Stimulated activated CD4-positive, alpha-beta T cell treated with anti-CD3 and anti-CD28 coated beads, Interleukin-2, amount 100 ng/mL, for 4 hours (primary cell): ENCODE results near the gene VPS4A.
"Not testable (repeated sequence)": the region's sequence is repeated elsewhere in the genome, so short reads cannot be mapped to it uniquely, and the experiment has no call there.

Experiments
- DNase-seq: peaks from one replicate; pipeline ENCODE4 v3.0.0-alpha.2; 2020; ENCODE audit warnings: low read depth

Gene VPS4A

DNA sequence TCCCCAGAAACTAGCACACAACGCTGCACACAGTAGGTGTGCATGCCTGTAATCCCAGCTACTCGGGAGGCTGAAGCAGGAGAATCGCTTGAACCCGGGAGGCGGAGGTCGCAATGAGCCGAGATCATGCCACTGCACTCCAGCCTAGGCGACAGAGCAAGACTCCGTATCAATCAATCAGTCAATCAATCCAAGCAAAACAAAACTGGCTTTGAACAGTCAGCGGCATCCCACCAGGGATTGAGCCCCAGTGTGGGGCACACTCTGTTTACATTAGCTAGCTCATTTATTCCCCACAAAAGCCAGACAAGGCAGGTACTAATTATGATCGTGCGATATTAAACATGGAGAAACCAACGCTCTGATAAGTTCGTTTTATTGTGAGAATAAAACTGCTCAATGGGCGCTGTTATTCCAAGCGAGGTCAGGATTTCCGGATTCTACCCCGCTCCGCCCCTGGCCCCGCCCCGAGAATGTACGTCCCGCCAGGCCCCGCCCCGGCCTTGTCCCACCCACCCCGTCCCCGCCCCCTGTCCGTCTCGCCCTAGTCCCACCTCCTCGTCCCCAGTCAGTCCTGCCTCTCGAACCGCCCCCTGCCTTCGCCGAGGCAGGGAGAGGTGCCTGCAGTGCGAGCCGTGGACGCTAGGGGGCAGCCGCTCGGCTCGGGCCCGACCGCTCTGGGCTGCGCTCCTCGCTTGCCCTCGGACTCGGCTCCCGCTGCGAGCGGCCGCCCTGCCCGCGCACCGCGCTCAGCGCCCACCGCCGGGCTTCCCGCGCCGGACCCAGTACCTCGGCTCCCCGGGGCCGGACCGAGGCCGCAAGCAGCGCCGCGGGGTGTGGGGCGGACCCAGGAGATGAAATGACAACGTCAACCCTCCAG is at the start of gene VPS4A:
Gene VPS4A, plus strand, starts transcription at position 698 of the 880 bp plus-strand sequence. Its CDS starts 162 bp downstream, at position 860.
- DNase-seq, result peak; percentile 96

DNA sequence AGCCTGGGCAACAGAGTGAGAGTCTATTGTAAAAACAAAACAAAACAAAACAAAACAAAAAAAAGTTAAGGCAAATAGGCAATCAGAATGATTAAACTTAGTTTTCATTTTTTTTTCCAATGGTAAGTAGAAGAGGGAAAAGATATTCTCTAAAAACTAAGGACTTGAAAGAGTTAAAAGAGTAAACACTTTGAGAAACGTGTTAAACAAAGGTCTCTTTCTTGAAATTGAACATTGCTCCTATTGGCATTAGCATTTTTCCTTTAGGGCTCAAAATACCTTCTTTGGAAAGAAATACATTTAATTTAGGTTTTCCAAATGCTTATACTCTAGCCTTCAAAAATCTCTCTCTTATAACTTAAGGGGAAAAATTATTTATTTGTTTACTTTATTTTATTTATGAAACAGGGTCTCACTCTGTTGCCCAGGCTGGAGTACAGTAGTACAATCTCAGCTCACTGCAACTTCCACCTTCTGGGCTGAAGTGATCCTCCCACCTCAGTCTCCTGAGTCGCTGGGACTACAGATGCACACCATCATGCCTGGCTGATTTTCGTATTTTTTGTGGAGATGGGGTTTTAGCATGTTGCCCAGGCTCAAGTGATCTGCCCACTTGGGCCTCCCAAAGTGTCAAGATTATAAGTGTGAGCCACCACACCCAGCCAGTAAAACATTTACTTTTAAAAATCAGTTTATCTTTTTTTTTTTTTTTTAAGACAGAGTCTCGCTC is 44.7 kb upstream of the VPS4A start:
- no peak for DNase-seq

DNA sequence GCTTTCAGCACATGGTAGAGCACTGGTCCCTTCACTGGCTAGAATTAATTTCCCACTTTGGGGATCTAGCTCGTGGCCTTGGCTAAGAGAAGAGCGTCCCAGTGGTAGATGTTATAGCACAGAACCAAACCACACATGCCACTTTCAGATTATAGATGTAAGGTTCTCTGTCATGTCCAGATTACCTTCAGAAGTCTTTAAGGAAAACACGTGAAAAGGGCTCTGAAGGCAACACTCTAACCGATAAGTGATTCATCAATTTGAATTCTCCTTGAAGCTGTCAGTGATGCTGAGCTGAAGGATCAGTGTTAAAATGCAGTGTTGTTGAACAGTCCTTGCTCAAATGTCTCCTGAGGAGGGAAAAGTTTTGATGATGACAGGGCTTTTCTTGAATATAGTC is 43.5 kb upstream of the VPS4A start:
- no peak for DNase-seq

DNA sequence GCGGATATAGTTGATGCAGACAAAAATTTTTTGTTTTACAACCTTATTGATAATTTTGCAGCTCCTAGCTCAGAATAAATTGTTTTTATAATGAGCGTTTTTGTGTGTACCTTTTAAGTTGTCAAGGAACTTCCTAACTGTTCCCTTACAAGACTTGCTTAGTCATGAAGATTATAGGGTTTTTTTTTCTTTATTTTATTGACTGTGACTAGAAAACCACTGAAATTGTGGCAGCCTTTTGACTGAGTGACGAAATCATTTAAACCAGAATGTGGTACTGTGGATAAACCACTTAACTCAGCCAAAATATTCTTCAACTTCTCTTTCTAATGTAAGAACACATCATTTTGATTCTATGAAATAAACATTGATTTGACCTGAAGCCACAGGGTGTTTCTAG is 40.8 kb upstream of the VPS4A start:
- DNase-seq, result no peak

DNA sequence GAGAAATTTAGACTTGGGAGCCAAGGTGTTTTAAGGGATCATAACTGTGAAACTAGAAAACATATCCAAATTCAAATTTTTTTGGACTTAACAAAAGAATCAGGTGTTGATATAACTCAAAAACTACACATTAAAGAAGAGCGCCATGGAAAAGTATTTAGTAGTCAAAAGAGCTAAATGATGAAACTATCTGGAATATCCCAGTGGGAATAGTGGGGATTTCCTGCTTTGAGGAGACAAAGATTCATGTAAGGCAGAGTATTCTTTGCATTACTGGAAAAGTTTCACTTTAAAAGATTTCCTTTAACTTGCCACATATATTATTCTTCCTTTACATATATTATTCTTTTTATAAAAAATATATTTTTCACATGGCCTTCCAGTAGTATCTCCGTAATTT is 40.3 kb upstream of the VPS4A start:
- no peak for DNase-seq

DNA sequence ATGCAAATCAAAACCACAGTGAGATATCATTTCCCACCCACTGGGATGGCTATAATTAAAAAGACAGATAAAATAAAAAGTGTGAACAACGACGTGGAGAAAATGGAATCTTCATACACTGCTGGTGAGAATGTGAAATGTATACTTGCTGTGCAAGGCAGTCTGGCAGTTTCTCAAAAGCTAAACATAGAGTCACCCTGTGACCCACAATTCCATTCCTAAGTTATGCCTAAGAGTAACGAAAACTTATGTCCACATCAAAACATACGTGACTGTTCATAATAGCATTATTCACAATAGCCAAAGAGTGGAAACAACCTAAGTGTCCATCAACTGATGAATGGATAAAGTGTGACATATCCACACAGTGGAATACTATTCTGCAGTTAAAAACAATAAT is 38.1 kb upstream of the VPS4A start:
- DNase-seq, result no peak

DNA sequence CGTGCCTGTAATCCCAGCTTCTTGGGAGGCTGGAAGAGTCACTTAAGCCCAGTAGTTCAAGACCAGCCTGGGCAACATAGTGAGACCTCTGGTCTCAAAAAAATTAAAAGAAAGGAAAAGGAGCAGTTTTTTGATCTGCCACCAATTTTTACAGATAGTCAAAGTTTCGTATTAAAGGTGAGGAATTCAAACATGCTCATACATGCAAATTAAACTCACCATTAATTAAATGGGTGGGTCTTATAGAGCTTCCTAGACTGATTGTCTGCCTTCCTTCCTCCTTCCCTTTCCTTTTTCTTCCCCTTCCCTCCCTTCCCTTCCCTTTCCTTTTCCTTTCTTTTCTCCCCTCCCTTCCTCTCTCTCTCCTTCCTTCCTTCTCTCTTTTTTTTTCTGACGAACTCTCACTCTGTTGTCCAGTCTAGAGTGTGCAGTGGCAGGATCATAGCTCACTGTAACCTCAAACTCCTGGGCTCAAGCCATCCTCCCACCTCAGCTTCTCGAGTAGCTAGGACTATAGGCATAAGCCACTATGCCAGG is 36.4 kb upstream of the VPS4A start:
- no peak for DNase-seq

DNA sequence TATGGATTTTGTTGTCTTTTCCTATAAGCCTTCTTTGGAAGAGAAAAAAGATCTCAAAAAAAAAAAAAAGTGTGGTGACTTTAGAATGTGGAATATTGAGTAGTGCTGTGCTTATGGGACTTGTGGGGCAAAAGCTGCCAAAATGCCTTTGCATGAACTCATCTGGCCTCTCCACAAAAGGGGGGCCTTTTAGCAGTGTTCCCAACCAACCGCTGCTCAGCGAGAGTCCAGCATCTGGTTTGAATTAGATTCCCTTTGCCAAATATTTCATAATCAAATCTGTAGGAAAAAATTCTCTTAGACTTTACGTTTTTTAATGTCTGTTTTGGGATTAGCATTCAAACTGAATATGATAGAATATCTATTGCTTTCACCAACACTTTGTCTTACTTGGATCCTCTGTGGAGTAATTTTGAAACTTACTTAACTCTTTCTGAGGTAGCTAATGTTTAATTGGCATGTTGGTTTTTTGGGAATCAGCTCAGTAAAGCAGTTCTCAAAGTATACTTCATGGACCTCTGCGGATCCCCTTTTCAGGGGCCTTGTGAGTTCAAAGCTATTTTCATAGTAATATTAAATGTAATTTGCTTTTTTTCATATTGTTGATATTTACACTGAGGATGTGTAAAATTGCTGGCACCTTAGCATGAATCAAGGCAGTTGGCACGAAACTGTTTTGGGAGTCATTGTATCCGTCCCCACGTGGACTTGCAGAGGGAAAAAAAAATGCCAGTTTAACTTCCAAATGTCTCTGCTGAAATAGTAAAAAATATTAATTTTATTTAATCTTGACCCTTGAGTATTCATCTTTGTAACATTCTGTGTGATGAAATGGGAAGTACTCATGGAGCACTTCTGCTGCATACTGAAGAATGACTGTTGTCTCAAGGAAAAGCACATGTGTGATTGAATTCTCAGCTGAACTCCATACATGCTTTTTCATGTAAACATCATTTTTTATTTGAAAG is 34.7 kb upstream of the VPS4A start:
- no peak for DNase-seq

DNA sequence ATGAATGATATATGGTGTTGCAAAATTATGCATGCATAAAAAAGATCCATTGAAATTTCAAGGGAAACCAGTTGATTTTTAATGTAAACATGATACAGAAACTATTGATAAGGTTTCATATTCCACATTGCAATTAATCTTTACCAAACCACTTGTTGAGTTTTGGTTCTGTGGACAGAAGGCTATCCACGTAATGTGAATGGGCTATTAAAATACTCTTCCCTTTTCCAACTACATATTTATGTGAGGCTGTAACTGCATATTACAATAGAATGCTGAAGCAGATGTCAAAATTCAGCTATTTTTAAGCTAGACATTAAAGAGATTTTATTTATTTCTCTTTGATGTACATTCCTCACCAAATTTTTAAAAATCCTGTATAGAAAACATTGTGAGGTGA is 33.7 kb upstream of the VPS4A start:
- no peak for DNase-seq

DNA sequence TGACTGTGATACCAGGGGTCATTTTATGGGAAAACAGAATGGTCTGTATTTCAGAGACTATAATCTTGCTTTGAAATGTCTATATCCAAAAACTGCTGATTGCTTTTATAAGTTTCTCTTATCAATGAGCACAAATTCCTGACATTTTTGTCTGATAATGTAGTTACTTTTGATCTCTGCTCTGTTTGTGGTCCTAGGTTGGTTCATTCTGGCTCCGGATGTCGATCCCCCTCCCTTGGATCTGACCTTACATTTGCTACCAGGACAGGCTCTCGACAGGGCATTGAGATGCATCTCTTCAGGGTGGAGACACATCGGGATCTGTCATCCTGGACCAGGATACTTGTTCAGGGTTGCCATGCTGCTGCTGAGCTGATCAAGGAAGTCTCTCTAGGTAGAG is 27.3 kb upstream of the VPS4A start:
- DNase-seq, result no peak

DNA sequence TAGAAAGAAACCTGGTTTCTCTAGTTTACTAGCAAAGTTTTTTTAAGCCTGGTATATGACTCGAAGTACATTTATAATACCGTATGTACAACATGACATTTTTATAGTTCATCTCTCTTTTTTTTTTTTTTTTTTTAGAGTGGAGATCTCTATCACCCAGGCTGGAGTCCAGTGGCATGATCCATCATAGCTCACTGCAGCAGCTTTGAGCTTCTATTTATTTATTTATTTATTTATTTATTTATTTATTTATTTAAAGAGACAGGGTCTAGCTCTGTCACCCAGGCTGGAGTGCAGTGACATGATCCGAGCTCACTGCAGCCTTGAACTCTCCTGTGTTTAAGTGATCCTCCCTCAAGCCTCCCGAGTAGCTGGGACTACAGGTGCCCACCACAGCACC is 25.9 kb upstream of the VPS4A start:
- DNase-seq, result no peak

DNA sequence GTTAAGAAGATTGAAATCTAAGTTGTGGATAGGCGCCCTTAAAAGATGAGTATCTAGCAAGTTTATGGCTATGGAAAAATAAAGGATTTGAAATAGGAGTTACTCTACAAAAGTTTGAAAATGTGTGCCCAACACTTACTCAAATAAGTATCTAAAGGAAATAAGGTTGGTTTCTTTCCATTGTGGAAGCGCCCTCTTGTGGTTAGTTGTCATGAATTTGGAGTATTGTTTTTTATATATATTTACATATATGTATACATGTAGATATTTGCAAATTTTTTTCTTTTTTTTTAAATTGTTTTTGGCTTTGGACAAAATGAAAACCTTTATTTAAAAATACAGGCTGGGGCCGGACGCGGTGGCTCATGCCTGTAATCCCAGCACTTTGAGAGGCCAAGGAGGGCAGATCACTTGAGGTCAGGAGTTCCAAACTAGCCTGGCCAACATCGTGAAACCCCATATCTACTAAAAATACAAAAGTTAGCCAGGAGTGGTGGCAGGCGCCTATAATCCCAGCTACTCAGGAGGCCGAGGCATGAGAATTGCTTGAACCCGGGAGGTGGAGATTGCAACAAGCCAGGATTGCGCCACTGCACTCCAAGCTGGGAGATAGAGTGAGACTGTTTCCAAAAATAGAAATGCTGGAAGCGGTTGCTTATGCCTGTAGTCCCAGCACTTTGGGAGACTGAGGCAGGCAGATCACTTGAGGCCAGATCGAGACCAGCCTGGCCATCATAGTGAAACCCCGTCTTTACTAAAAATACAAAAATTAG is 24.0 kb upstream of the VPS4A start:
- DNase-seq, result peak; percentile 30

DNA sequence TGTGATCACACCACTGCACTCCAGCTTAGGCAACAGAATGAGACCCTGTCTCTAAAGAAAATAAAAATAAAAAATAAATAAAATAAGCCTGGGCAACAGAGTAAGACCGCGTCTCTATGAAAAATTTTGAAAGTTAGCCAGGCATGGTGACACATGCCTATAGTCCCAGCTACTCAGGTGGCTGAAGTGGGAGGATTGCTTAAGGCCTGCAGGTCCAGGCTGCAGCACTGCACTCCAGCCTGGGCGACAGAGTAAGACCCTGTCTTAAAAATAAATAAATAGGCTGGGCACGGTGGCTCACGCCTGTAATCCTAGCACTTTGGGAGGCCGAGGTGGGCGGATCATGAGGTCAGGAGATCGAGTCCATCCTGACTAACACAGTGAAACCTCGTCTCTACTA is 19.5 kb upstream of the VPS4A start:
- not testable (repeated sequence) for DNase-seq

DNA sequence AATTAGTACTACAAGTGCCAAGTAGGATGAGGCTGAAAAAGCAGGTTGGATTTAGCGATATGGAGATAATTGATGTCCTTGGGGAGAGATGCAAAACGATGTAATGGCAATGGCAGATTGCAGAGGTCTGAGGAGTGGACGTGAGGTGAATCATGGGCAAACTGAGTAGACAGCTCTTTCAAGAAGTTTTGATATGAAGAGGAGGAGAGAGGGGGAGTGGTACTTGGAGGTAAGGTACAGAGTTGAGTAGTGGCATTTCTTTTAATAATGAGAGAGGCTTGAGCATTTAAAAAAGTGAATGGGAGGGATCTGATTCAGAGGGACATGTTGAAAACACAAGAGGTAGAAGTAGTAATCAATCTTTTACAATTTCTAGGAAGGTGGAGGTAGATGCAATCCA is 17.7 kb upstream of the VPS4A start:
- DNase-seq, result no peak

DNA sequence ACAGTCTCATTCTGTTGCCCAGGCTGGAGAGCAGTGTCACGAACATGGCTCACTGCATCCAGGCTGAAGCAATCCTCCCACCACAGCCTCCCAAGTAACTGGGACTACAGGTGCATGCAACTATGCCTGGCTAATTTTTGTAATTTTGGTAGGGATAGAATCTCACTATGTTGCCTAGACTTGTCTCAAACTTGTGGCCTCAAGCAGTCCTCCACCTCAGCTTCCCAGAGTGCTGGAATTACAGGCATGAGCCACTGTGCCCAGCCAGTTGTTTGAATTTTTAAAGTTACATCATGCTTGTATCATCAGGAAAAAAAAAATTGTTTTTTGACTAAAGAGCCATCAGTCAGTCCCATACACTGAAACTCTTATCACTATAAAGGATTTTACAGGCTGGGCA is 17.1 kb upstream of the VPS4A start:
- DNase-seq, result no peak

DNA sequence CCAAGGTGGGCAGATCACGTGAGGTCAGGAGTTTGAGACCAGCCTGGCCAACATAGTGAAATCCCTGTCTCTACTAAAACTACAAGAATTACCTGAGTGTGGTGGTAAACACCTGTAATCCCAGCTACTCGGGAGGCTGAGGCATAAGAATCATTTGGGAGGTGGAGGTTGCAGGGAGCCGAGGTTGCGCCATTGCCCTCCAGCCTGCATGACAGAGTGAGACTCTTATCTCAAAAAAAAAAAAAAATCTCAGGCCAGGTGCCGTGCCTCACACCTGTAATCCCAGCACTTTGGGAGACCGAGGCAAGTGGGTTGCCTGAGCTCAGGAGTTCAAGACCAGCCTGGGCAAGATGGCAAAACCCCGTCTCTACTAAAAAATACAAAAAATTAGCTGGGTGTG is 14.4 kb upstream of the VPS4A start:
- not testable (repeated sequence) for DNase-seq

DNA sequence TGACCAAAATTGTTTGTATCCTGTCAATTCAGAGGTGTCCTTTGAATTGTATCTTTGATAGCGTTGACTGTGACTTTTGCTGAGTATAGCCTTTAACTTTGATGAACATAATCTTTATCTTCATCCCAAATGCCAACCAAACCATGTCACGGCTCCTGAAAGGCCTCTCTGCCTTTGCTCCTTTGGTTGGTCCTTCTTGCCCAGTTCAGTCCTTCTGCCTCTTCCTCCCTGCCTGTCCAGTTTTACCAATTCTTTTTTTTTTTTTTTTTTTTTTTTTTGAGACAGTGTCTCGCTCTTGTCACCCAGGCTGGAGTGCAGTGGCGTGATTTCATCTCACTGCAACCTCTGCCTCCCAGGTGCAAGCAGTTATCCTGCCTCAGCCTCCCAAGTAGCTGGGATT is 12.9 kb upstream of the VPS4A start:
- no peak for DNase-seq

DNA sequence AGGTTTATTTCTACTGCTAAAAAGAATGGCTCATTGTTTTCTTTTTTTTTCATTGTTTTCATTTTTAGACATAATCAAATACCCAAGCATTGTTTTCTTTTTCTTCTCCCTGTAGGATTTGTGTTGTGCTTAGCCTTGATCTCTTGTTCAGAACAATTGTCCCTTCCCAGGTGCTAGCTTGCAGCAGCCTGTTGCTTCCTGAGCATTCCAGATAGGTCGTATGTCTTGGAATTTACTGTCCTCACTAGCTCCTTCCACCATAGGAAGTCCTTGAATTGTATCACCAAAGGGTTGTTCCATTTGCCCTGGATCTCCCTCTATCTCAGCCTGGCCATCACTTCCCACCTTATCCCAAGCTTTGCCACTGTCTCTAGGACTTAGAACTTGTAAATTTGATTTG is 10.0 kb upstream of the VPS4A start:
- no peak for DNase-seq

DNA sequence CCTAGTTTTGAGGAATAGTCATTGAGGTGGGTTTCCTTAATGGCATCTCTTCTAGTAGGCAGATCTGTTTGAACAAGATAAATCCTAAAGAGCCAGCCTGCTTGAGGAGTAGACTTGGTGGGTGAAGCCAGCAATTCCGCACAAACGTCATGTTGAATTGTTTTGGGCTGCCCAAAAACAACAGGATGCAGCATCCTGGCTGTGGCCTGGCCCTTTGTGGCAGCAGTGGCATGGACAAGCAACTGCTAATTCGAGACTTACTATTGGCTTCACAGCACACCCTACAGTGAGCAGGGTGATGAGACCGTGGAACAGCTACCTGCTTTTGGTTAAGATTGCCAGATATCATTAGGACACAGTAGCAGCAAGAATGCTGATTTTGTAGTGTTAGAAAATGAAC is 9.3 kb upstream of the VPS4A start:
- no peak for DNase-seq

DNA sequence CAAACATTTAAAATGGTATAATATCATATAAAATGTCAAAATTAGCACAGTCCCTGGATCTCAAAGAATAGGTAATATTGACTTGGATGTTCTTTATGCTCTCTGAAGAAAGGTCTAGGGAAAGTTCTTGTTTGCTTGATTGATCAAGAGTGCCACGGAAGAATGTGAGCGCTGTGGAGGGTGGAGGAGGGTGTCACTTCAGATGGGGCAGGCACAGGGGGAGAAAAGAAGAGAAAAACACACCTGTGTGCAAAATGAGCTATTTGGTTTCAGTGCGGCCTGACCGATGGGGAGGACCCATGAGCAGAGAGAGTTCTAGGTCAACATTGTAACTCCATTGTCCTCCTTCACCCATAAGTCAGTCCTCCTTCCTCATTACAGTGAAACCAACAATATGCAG is 8.8 kb upstream of the VPS4A start:
- DNase-seq, result no peak

DNA sequence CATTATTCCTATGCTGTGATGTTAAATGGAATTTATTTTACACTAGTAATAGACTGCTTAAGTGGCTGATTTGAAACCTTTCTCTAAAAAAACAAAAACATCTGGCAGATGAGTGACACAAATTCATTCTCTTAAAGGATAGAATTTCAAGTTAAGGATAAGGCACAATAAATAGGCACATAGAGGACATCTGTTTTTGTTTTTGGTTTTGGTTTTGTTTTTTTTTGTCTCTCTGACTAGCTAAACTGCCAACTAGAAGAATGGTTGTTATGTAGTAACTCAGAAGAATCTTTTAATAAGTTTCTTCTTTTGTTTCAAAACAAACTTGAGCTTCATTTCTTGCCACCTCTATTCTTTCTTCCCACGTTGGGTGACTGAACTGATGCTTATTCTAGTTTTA is 5.1 kb upstream of the VPS4A start:
- no peak for DNase-seq
